GM13977 (cell line): ENCODE data around the gene CLBA1.

Source experiments
- DNase-seq: peaks from one replicate; pipeline ENCODE4 v3.0.0; 2012; ENCODE audit warnings: low spot score
- CTCF ChIP-seq: IDR thresholded peaks from 2 replicates; pipeline ENCODE4 v1.5.1; 2012; ENCODE audit warnings: mild to moderate bottlenecking, control low read depth; ENCODE audit not compliant: insufficient read depth; ENCODE audit errors: extremely low read depth, missing control alignments
- in situ Hi-C: fragments of 300-500 bp; cut with MboI; formaldehyde crosslinking; loops from one replicate; pipeline ENCODE4 v1.12.0; 2022; ENCODE audit warnings: low sequenced_read_pairs, low pct_unique_long_range_greater_than_20kb, mixed read lengths, inconsistent platforms; ENCODE audit not compliant: unreplicated experiment

Gene CLBA1

GRCh38 chr14:104969741-104970230 lies 15.8 kb upstream of the CLBA1 start:
- in situ Hi-C loops: no loop called here
- no peak for TF ChIP-seq CTCF
- DNase-seq: no peak

- TF ChIP-seq CTCF: no peak
- in situ Hi-C loops: no loop called here
- no peak for DNase-seq
Observed at GRCh38 chr14:104970231-104971068, 15.1 kb upstream of the CLBA1 start.

- in situ Hi-C loops: no loop called here
- no peak for TF ChIP-seq CTCF
- DNase-seq: no peak
Observed at GRCh38 chr14:104971447-104972240, 13.9 kb upstream of the CLBA1 start.

GRCh38 chr14:104972301-104973134 lies 13.1 kb upstream of the CLBA1 start:
- no peak for TF ChIP-seq CTCF
- no peak for DNase-seq
- in situ Hi-C loops: no loop called here

- DNase-seq: no peak
- in situ Hi-C loops: no loop called here
- TF ChIP-seq CTCF: no peak
Observed at GRCh38 chr14:104973135-104973384, 12.5 kb upstream of the CLBA1 start.
